Heart right ventricle (tissue), 16 donors: ENCODE measurements around the gene SDR39U1. TPM values are rescaled to one million over a fixed set of nuclear protein-coding genes. Genes with fewer than 3 reads are reported as not detected.

Experiments used
- ATAC-seq, 8 donors: fragments of 200-7000 bp; cut with Tn5 transposase; one replicate each; pipeline ENCODE4 v1.9.1; 2020; ENCODE audit warnings: mild to moderate bottlenecking in 8 of 8, moderate library complexity in 8 of 8, moderate number of reproducible peaks in 1 of 8
- DNase-seq, 2 donors: peaks; one replicate each; pipeline ENCODE4 v3.0.0-alpha.2; 2020
- H3K27ac ChIP-seq, 10 donors: fragments of 200-600 bp; sonication (generic) in 2 of 10; one replicate each; pipeline versions ENCODE4 v1.5.0 to v1.8.0; 2020 to 2022; ENCODE audit warnings: mild to moderate bottlenecking in 3 of 10
- H3K27me3 ChIP-seq, 7 donors: fragments of 200-600 bp; one replicate each; pipeline ENCODE4 v1.8.0; 2021 to 2022; ENCODE audit warnings: mild to moderate bottlenecking in 2 of 7
- H3K36me3 ChIP-seq, 9 donors: fragments of 200-600 bp; sonication (generic) in 1 of 9; one replicate each; pipeline versions ENCODE4 v1.5.0 to v1.8.0; 2020 to 2022; ENCODE audit warnings: mild to moderate bottlenecking in 2 of 9
- H3K4me1 ChIP-seq, 9 donors: fragments of 200-600 bp; sonication (generic) in 1 of 9; one replicate each; pipeline versions ENCODE4 v1.5.0 to v1.8.0; 2020 to 2022; ENCODE audit warnings: mild to moderate bottlenecking in 4 of 9
- H3K4me3 ChIP-seq, 10 donors: fragments of 200-600 bp; sonication (generic) in 2 of 10; one replicate each; pipeline versions ENCODE4 v1.5.0 to v1.8.0; 2020 to 2022; ENCODE audit warnings: mild to moderate bottlenecking in 7 of 10, moderate library complexity in 2 of 10
- H3K9me3 ChIP-seq, 11 donors: fragments of 200-600 bp in 10 of 11; sonication (generic) in 2 of 11; one replicate each; pipeline versions ENCODE4 v1.5.0 to v1.8.0; 2013 to 2022; ENCODE audit warnings: mild to moderate bottlenecking in 2 of 11, control low read depth in 1 of 11, moderate library complexity in 1 of 11
- WGBS, 2 donors: extraction: QIAGEN DNeasy Blood & Tissue Kit; methylation state at CpG; one replicate each; pipeline ENCODE4 v1.1.7; 2013; ENCODE audit warnings: inconsistent platforms in 1 of 2; 5-methylcytosine and 5-hydroxymethylcytosine counted together
- intact Hi-C, 10 donors: fragments of 100-400 bp; cut with DNase I; formaldehyde crosslinking; loops; one replicate each; pipeline versions ENCODE4 v1.11.1 to v1.14.2; 2022
- polyA plus RNA-seq, 2 donors: library from polyadenylated mRNA; stranded (reverse); fragments of 200-250 nt; gene quantifications; one replicate each; pipeline ENCODE4 v1.2.3, GENCODE V29; 2013
- total RNA-seq, 10 donors: library from RNA; stranded (reverse); fragmentation: NEBNext Ultra II Directional in 3 of 10; extraction: Animal tissue kit (Norgen Biotek cat#: 25700) in 3 of 10; gene quantifications; one replicate each; pipeline versions ENCODE4 v1.2.1 to v1.2.4, GENCODE V29; 2021 to 2023
- TF ChIP-seq, protein P1 (sequence below), 9 donors: fragments of 200-600 bp; sonication (generic) in 2 of 9; IDR thresholded peaks; one replicate each; pipeline versions ENCODE4 v1.5.0 to v1.8.0; 2021 to 2022; ENCODE audit warnings: antibody characterized with exemption in 9 of 9, mild to moderate bottlenecking in 5 of 9, moderate library complexity in 1 of 9
- donor health status: Arrhythmogenic right ventricular cardiomyopathy.
- donor health status: ischemic (EF 13 %, LVEDD 7.1; RV severe dilation, severe dysfunction).
- donor health status: healthy with polysubstance abuse.
- donor health status: DM: no; HTN: yes; CAD: no.
- donor health status: DM: no; HTN: no; CAD: no.
- donor health status: ischemic (EF 25% LVEDD 6.9; RV normal size, moderate dysfunction).
- donor health status: ischemic (EF 25% LVEDD 5.7; RV mildly dilated, moderate dysfunction).
- donor health status: healthy.
- donor health status: DM: yes; HTN: yes; CAD: no.
- donor health status: Ischemic cardiomyopathy.
- donor health status: ischemic (EF 35%, LVEDD 5.7; RV mildly dilated, moderate dysfunction).
- donor health status: nonischemic (EF 11% LVEDD 7.7; RV severe dilation, severe dysfunction).
- donor health status: DM: yes; HTN: yes; CAD: no.
- donor health status: PGD.
- donor health status: ischemic (EF 29% LVEDD 5.4; RV normal size, mild dysfunction).
- donor health status: nonischemic (EF 23%, LVEDD 6.1; RV moderate dilation, normal function).

SDR39U1 gene
- total and polyA plus RNA-seq, 12 donors = 55.6 to 108 (median 69.5) TPM

DNA sequence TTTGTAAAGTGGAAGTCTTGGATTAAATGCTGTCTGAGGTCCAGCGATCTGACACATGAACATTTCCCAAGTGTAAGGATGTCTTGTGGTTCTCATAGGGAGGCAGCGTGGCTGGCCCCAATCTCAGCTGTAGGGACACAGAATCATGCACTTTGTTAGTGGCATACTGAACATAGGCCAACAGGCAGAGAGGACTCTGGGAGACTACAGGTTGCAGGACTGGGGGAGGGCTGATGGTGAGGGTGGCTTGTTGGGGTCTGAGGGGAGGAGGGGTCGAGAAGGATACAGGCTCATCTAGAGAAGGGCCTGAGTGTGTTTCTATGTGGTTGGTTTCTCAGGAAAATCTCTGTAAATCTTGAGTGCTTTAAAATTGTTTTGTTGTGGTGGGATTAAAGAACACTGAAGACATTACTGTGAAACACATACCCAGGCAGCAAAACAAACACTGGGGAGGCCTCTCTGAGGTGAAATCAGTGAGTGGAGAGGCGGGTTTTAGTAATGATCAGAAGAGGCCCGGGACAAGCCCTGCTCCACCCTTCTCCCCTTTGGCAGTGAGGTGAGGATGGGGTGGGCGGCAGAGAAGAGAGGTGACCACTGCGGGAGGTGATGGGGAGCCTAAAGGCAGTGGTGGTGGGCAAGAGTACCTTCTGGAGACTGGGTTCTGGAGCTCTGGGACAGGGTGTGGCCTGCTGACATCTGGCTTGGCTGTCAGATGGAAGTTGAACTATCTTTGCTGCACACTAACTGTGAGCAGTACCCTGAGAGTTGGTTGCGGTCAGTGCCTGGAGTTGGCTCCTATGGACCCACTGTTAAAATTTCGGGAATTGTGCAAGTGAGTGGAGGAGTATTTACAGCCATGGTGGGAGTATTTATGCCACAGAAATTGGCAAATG lies 40.5 kb downstream of the SDR39U1 start:
- Histone ChIP-seq H3K4me1 (peaks cover 14 to 74% (median 58%) of the 10 kb centered on the region in 9 donors), H3K36me3 (peaks cover 0 to 16% (median 0%) of the 10 kb centered on the region in 9 donors), H3K4me3 (peak overlapping the region in 1 of 10 donors; percentile 78), H3K27me3 (no peaks in the 10 kb centered on the region), H3K27ac (peak overlapping the region in 5 of 10 donors; percentile 5 to 60 (median 28)), H3K9me3 (no peaks in the 10 kb centered on the region)
- intact Hi-C loops = loop anchor here in 1 of 10 donors (2.0 kb wide), 1 partner anchor 35 kb away; no protein-coding TSS in a partner anchor
- WGBS, 2 donors = 58 to 60% methylated on average over 9 of the region's 9 CpGs
- TF ChIP-seq, protein P1, sequence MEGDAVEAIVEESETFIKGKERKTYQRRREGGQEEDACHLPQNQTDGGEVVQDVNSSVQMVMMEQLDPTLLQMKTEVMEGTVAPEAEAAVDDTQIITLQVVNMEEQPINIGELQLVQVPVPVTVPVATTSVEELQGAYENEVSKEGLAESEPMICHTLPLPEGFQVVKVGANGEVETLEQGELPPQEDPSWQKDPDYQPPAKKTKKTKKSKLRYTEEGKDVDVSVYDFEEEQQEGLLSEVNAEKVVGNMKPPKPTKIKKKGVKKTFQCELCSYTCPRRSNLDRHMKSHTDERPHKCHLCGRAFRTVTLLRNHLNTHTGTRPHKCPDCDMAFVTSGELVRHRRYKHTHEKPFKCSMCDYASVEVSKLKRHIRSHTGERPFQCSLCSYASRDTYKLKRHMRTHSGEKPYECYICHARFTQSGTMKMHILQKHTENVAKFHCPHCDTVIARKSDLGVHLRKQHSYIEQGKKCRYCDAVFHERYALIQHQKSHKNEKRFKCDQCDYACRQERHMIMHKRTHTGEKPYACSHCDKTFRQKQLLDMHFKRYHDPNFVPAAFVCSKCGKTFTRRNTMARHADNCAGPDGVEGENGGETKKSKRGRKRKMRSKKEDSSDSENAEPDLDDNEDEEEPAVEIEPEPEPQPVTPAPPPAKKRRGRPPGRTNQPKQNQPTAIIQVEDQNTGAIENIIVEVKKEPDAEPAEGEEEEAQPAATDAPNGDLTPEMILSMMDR (IDR thresholded peaks at IDR 0.05) = no peak
- ATAC-seq = no peak
- DNase-seq = no peak

DNA sequence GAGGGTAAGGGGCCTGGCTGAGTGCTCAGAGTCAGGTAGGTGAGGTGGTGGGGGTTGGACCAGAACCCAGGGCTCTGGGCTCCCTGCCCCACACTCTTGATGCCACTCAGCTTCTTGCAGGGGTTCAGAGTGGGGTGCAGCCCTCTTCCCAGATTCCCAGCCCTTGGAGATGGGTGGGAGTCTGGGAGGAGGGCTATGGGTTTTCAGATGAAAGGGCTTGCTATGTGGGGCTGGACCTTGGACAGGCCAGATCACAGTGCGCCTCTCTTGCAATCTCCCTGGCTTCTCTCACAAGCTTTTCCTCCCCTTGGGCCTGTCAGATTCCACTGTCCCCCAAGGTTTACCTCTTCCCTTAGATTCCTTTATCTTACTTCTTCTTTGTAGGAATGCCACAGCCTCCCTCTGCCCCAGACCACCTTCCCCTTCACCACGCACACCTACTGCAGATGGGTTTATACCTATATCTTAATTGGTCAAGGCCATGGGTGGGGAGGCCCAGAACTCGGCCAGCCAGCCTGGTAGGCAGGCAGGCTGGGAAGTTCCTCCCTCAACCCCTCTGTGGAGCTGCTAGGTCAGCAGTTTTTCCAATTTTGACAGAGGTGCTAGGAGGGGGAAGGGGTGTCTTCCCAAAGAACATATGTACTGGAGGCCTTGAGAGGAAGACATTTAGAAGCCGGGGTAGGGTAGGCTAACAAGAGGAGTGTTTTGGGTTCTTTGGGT lies 42.4 kb downstream of the SDR39U1 start:
- H3K27ac ChIP-seq = peak overlapping the region; percentile 67 to 90 (median 86)
- peaks cover 14 to 73% (median 58%) of the 10 kb centered on the region in 9 donors for H3K4me1 ChIP-seq
- DNase-seq (no peak), ATAC-seq (no peak)
- peaks cover 0 to 6% (median 0%) of the 10 kb centered on the region in 9 donors for H3K36me3 ChIP-seq
- no peaks in the 10 kb centered on the region for H3K27me3 ChIP-seq
- WGBS, 2 donors = 57 to 62% methylated on average over 4 of the region's 4 CpGs
- H3K4me3 ChIP-seq = peak overlapping the region; percentile 49 to 83 (median 74)
- H3K9me3 ChIP-seq = no peaks in the 10 kb centered on the region
- TF ChIP-seq, protein P1 (IDR thresholded peaks at IDR 0.05) = no peak
- intact Hi-C loops = loop anchor here in 5 of 10 donors (2.0 kb wide), 2 partner anchors 29 to 33 kb away; partner anchors contain the start of genes CBLN3 (in 1 of the 5) and KHNYN (in 1 of the 5)

DNA sequence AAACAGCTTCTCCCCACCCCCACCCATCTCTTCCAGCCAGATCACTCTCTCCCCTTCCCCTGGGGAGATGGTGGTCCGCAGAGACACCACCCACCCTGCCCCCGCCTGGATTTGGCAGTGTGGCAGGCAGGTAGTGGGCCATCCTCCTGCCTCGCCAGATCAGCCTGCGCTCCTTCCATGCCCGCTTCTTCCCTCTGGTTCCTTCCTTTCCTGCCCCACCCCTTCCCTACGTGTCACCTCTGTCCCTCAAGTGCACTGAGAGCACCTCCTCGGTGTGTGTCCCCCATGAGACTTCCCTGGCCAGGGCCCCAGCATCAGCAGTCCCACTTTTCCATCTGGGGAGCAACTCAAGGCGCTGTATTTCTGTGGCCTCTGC lies 43.1 kb downstream of the SDR39U1 start:
- no peak for DNase-seq
- Histone ChIP-seq H3K9me3 (no peaks in the 10 kb centered on the region), H3K36me3 (peaks cover 0 to 4% (median 0%) of the 10 kb centered on the region in 9 donors), H3K27ac (peak overlapping the region; percentile 67 to 90 (median 86)), H3K4me3 (peak overlapping the region; percentile 49 to 83 (median 74)), H3K4me1 (peaks cover 14 to 69% (median 55%) of the 10 kb centered on the region in 9 donors), H3K27me3 (no peaks in the 10 kb centered on the region)
- TF ChIP-seq, protein P1 (IDR thresholded peaks at IDR 0.05) = no peak
- ATAC-seq = peak in 1 of 8 donors; percentile 4
- intact Hi-C loops = loop anchor here in 4 of 10 donors (2.0 kb wide), 2 partner anchors 29 to 33 kb away; partner anchors contain the start of genes CBLN3 (in 1 of the 4) and KHNYN (in 1 of the 4)
- 16 to 20% methylated on average over 8 of the region's 8 CpGs for WGBS, 2 donors
